ENCODE measurements around the gene CEMIP2. TPM values are rescaled to one million over a fixed set of nuclear protein-coding genes. Genes with fewer than 3 reads are reported as not detected.

The CEMIP2 gene
- total and polyA plus RNA-seq, 10 of the 15 experiments (the other 5 are each of a cell fraction or from before 2014, with no cell fraction given) = 0.50 to 19.2 (median 1.2) TPM

DNA sequence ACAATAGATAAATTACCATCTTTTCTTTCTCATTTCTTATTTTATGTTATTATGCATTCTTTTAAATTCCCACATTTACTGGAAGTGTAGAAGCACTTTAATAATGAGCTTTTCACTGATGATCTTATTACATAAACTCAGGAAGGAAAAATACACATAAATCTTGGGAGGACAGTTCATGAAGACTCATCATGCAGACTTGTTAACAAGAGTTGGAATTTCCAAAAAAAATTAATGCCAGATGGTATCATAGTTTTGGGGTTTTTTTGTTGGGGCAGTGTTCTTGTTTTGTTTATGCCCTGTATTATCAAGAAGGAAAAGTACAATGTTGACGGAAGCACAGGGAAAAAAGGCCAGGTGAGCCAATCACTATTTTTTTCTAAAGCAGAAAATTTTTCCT lies 35.1 kb downstream of the CEMIP2 start (continued):
- TF ChIP-seq RELB (IDR thresholded peaks at IDR 0.05; ENCODE audit: low read depth) (no peak), HDGF (IDR thresholded peaks at IDR 0.05) (no peak), E2F4 (IDR thresholded peaks at IDR 0.05; ENCODE audit: low read depth, low read length) (no peak), GATAD2B (conservative IDR thresholded peaks at IDR 0.05; ENCODE audit: low read depth) (no peak), SIN3A (IDR thresholded peaks at IDR 0.05; ENCODE audit: low read depth, low read length) (no peak), POLR2AphosphoS2 (IDR thresholded peaks at IDR 0.05; ENCODE audit: low read depth, low read length) (no peak), EGR1 (IDR thresholded peaks at IDR 0.05; ENCODE audit: borderline replicate concordance in 1 of 2, low read depth in 2 of 2, low read length in 2 of 2) (no peak)

- in situ Hi-C loops (cut with MboI) (no loop called here), intact Hi-C loops (cut with micrococcal nuclease; ENCODE audit: unreplicated experiment) (no loop called here)
- DNase-seq (ENCODE audit: low read depth, low spot score) (no peak), FAIRE-seq (no peak), ATAC-seq (no peak)
- SMC1A ChIA-PET (ENCODE audit: uncharacterized antibody, unreplicated experiment) = no interaction called here
- POLR2A ChIA-PET = no interaction called here
- no peaks in the 10 kb centered on the region for H3K79me2 ChIP-seq (ENCODE audit: control insufficient read depth, insufficient read depth, low read length)
- no peaks in the 10 kb centered on the region for H3K9me3 ChIP-seq (replicated peaks; ENCODE audit: control insufficient read depth, insufficient read depth, low read length)
- H3K9ac ChIP-seq (ENCODE audit: control insufficient read depth, insufficient read depth, low read length) = no peak overlapping the region
- BruUV-seq (replicated peaks) = no TSS peak
- TF ChIP-seq MLLT1 (IDR thresholded peaks at IDR 0.05) (no peak), CREM (IDR thresholded peaks at IDR 0.05; ENCODE audit: low read depth) (no peak), CTCF (IDR thresholded peaks at IDR 0.05 in 2 of 3, conservative IDR thresholded peaks at IDR 0.05 in 1 of 3; ENCODE audit: control insufficient read depth in 2 of 3, extremely low read depth in 1 of 3, insufficient read depth in 1 of 3, low read depth in 3 of 3, low read length in 3 of 3) (no peak), BHLHE40 (IDR thresholded peaks at IDR 0.05; ENCODE audit: borderline replicate concordance in 1 of 2, low read depth in 2 of 2, low read length in 1 of 2) (no peak), RUNX3 (IDR thresholded peaks at IDR 0.05; ENCODE audit: low read length) (no peak), SP1 (IDR thresholded peaks at IDR 0.05; ENCODE audit: low read depth, low read length) (no peak)
- H3K4me2 ChIP-seq (ENCODE audit: control insufficient read depth, insufficient read depth) = no peak overlapping the region
- no peaks in the 10 kb centered on the region for H3K4me1 ChIP-seq (ENCODE audit: control insufficient read depth, insufficient read depth, low read length)
- H3K36me3 ChIP-seq (ENCODE audit: control insufficient read depth in 2 of 2, insufficient read depth in 2 of 2, low read length in 1 of 2) = no peaks in the 10 kb centered on the region
- RAD21 ChIA-PET (ENCODE audit: unreplicated experiment) = no interaction called here
- CTCF ChIA-PET = no interaction called here
- H3K27me3 ChIP-seq (replicated peaks in 1 of 2; ENCODE audit: control insufficient read depth in 2 of 2, insufficient read depth in 2 of 2, low read length in 1 of 2) = no peaks in the 10 kb centered on the region
- H4K20me1 ChIP-seq (ENCODE audit: control insufficient read depth, insufficient read depth) = no peaks in the 10 kb centered on the region
- WGBS (ENCODE audit: insufficient coverage, insufficient replicate concordance, low lambda C conversion rate, missing lambda C conversion rate) = 34% methylated on average over 6 of the region's 6 CpGs
- no peak overlapping the region for H3K4me3 ChIP-seq
- H3K27ac ChIP-seq (ENCODE audit: control insufficient read depth, insufficient read depth) = no peak overlapping the region
- no peak overlapping the region for H2AFZ ChIP-seq (ENCODE audit: control insufficient read depth, low read depth, low read length)
Observed at GRCh38 chr9:71729816-71730526, 38.3 kb downstream of the CEMIP2 start.

Measured in GM12878 (cell line).